Hepatocyte (in vitro differentiated cells): ENCODE measurements around the gene VEGFB.

Experiments used
- EZH2 ChIP-seq: fragments of 200-600 bp; sonication (generic); IDR thresholded peaks from 2 replicates; pipeline ENCODE4 v1.6.1; 2016; ENCODE audit warnings: antibody characterized with exemption, mild to moderate bottlenecking, borderline replicate concordance
- EZH2phosphoT487 ChIP-seq: fragments of 200-600 bp; sonication (generic); IDR thresholded peaks from one replicate; pipeline ENCODE4 v1.6.1; 2018; ENCODE audit warnings: antibody characterized with exemption, mild to moderate bottlenecking, low read depth, moderate library complexity; ENCODE audit not compliant: unreplicated experiment, severe bottlenecking
- TF ChIP-seq, protein P1 (sequence below): fragments of 200-600 bp; sonication (generic); IDR thresholded peaks from 2 replicates; pipeline ENCODE4 v1.5.1; 2016; ENCODE audit warnings: antibody characterized with exemption, mild to moderate bottlenecking; ENCODE audit not compliant: poor library complexity

DNA sequence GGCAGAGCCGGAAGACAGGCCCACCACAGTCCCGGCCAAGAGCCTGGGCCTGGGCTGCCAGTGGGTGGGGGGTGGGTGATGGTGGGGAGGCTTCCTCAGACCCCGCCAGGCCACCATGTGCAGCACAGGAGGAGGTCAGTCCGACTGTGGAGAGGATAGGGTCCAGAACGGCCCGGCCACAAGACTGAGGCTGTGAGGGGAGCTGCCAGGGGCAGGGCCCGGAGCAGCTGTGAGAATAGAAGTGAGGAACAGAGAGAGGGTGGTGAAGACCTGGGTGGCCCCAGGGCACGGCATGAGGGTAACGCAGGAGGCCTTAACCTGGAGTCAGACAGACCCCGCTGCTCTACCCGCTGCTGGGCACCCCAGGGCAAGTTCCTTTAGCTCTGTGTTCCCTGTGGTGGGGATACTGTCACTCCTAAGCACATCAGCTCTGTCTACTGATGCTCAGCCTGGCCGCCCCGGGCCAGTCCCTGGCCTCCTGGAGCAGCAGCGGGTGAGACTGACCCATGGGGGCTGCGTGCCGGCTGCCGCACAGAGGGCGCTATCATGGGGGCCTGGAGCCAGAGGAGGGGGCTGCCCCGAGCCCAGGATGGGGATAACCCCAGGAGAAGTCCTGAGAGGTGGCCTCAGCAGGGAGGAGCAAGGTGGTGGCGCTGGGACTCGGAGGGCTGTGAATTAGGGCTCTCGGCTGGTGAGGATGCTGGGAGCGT lies 26.1 kb upstream of the VEGFB start:
- TF ChIP-seq EZH2 (no peak), EZH2phosphoT487 (no peak)
- TF ChIP-seq, protein P1, sequence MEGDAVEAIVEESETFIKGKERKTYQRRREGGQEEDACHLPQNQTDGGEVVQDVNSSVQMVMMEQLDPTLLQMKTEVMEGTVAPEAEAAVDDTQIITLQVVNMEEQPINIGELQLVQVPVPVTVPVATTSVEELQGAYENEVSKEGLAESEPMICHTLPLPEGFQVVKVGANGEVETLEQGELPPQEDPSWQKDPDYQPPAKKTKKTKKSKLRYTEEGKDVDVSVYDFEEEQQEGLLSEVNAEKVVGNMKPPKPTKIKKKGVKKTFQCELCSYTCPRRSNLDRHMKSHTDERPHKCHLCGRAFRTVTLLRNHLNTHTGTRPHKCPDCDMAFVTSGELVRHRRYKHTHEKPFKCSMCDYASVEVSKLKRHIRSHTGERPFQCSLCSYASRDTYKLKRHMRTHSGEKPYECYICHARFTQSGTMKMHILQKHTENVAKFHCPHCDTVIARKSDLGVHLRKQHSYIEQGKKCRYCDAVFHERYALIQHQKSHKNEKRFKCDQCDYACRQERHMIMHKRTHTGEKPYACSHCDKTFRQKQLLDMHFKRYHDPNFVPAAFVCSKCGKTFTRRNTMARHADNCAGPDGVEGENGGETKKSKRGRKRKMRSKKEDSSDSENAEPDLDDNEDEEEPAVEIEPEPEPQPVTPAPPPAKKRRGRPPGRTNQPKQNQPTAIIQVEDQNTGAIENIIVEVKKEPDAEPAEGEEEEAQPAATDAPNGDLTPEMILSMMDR = no peak
